ENCODE results near the gene SLC9A9.

- TF ChIP-seq SMC3 (conservative IDR thresholded peaks at IDR 0.05; ENCODE audit: poor library complexity), result peak; percentile 28
- TF ChIP-seq MXI1 (conservative IDR thresholded peaks at IDR 0.05; ENCODE audit: poor library complexity, severe bottlenecking), result peak; percentile 34
- TF ChIP-seq, protein P1, sequence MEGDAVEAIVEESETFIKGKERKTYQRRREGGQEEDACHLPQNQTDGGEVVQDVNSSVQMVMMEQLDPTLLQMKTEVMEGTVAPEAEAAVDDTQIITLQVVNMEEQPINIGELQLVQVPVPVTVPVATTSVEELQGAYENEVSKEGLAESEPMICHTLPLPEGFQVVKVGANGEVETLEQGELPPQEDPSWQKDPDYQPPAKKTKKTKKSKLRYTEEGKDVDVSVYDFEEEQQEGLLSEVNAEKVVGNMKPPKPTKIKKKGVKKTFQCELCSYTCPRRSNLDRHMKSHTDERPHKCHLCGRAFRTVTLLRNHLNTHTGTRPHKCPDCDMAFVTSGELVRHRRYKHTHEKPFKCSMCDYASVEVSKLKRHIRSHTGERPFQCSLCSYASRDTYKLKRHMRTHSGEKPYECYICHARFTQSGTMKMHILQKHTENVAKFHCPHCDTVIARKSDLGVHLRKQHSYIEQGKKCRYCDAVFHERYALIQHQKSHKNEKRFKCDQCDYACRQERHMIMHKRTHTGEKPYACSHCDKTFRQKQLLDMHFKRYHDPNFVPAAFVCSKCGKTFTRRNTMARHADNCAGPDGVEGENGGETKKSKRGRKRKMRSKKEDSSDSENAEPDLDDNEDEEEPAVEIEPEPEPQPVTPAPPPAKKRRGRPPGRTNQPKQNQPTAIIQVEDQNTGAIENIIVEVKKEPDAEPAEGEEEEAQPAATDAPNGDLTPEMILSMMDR (IDR thresholded peaks at IDR 0.05; ENCODE audit: poor library complexity, severe bottlenecking), result no peak
- no peak for TF ChIP-seq TAF1 (IDR thresholded peaks at IDR 0.05; ENCODE audit: low read depth)
- TF ChIP-seq REST (IDR thresholded peaks at IDR 0.05; ENCODE audit: borderline replicate concordance), result peak; percentile 94
- peak; percentile 54 for TF ChIP-seq POLR2AphosphoS5 (IDR thresholded peaks at IDR 0.05)
- peak; percentile 29 for TF ChIP-seq RAD21 (conservative IDR thresholded peaks at IDR 0.05)
- peak; percentile 77 for TF ChIP-seq EP300 (conservative IDR thresholded peaks at IDR 0.05; ENCODE audit: poor library complexity, severe bottlenecking)
- no peak for TF ChIP-seq EZH2 (IDR thresholded peaks at IDR 0.05; ENCODE audit: borderline replicate concordance, insufficient read depth, low read length, poor library complexity, severe bottlenecking)
These were observed 250.3 kb downstream of the SLC9A9 start for GRCh38 chr3:143597774-143598652.
